Body of pancreas (tissue), 4 donors: ENCODE results near the gene CRTAP.

ENCODE experiments used
- POLR2A ChIP-seq, 3 donors: fragments of 450-650 bp; IDR thresholded peaks; one replicate each; pipeline ENCODE4 v1.6.1; 2016; ENCODE audit warnings: antibody characterized with exemption in 3 of 3, mild to moderate bottlenecking in 2 of 3
- TF ChIP-seq, protein P1 (sequence below), 7 experiments: fragments of 450-650 bp in 4 of 7; fragments of 200-600 bp in 3 of 7; sonication (generic) in 3 of 7; IDR thresholded peaks; one replicate each; pipeline ENCODE4 v1.5.1; 2016 to 2019; ENCODE audit warnings: antibody characterized with exemption in 7 of 7

DNA sequence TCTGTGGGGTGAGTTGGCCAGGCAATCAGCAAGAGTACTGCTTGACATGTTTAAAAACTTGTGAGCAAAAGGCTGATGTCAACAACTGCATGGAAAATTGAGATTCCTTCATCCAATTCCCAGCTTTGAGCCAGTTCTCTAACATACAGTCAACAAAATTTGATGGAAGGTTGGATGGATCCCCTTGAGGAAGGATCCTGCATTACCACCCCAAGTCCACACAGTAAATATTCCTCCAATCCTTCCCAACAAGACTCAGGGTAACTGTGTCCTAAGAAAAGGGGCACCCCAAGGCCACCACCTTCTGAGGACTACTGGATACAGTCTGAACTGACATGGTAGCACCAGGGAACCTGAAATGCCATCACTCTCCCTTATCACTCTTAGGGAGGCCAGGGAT lies 32.0 kb upstream of the CRTAP start:
- TF ChIP-seq, protein P1, sequence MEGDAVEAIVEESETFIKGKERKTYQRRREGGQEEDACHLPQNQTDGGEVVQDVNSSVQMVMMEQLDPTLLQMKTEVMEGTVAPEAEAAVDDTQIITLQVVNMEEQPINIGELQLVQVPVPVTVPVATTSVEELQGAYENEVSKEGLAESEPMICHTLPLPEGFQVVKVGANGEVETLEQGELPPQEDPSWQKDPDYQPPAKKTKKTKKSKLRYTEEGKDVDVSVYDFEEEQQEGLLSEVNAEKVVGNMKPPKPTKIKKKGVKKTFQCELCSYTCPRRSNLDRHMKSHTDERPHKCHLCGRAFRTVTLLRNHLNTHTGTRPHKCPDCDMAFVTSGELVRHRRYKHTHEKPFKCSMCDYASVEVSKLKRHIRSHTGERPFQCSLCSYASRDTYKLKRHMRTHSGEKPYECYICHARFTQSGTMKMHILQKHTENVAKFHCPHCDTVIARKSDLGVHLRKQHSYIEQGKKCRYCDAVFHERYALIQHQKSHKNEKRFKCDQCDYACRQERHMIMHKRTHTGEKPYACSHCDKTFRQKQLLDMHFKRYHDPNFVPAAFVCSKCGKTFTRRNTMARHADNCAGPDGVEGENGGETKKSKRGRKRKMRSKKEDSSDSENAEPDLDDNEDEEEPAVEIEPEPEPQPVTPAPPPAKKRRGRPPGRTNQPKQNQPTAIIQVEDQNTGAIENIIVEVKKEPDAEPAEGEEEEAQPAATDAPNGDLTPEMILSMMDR (IDR thresholded peaks at IDR 0.05) = no peak
- TF ChIP-seq POLR2A (IDR thresholded peaks at IDR 0.05) = no peak
